MM.1S (cell line): ENCODE measurements around the gene CLCNKB.

Experiments used
- EZH2 ChIP-seq: fragments of 300-600 bp; sonication (generic); optimal IDR thresholded peaks from 2 replicates; pipeline ENCODE3; 2017; ENCODE audit warnings: low read depth, mild to moderate bottlenecking, antibody characterized with exemption, low read length, mixed read lengths
- TF ChIP-seq, protein P1 (sequence below): fragments of 300-600 bp; sonication (generic); IDR thresholded peaks from 2 replicates; pipeline ENCODE4 v1.5.1; 2016; ENCODE audit warnings: antibody characterized with exemption, low read length, mixed read lengths

DNA sequence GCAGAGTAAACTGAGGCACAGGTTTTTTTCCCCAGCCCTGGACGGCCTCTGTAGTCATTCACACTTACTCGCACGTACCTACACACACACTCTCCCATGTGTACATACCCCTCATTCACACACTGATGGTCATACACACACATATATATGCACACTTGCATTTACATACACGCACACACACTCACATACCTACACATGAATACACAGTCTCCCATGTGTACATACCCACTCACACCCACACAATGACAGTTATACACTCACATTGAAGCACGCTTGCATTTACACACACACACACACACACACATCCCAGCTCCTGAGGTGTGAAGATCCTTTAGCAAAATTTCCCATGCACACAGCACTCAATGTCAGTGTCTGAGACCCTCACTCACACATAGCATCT lies 30.6 kb downstream of the CLCNKB start:
- TF ChIP-seq EZH2: no peak
- TF ChIP-seq, protein P1, sequence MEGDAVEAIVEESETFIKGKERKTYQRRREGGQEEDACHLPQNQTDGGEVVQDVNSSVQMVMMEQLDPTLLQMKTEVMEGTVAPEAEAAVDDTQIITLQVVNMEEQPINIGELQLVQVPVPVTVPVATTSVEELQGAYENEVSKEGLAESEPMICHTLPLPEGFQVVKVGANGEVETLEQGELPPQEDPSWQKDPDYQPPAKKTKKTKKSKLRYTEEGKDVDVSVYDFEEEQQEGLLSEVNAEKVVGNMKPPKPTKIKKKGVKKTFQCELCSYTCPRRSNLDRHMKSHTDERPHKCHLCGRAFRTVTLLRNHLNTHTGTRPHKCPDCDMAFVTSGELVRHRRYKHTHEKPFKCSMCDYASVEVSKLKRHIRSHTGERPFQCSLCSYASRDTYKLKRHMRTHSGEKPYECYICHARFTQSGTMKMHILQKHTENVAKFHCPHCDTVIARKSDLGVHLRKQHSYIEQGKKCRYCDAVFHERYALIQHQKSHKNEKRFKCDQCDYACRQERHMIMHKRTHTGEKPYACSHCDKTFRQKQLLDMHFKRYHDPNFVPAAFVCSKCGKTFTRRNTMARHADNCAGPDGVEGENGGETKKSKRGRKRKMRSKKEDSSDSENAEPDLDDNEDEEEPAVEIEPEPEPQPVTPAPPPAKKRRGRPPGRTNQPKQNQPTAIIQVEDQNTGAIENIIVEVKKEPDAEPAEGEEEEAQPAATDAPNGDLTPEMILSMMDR: no peak
